ENCODE measurements around the gene TENT4A.

DNA sequence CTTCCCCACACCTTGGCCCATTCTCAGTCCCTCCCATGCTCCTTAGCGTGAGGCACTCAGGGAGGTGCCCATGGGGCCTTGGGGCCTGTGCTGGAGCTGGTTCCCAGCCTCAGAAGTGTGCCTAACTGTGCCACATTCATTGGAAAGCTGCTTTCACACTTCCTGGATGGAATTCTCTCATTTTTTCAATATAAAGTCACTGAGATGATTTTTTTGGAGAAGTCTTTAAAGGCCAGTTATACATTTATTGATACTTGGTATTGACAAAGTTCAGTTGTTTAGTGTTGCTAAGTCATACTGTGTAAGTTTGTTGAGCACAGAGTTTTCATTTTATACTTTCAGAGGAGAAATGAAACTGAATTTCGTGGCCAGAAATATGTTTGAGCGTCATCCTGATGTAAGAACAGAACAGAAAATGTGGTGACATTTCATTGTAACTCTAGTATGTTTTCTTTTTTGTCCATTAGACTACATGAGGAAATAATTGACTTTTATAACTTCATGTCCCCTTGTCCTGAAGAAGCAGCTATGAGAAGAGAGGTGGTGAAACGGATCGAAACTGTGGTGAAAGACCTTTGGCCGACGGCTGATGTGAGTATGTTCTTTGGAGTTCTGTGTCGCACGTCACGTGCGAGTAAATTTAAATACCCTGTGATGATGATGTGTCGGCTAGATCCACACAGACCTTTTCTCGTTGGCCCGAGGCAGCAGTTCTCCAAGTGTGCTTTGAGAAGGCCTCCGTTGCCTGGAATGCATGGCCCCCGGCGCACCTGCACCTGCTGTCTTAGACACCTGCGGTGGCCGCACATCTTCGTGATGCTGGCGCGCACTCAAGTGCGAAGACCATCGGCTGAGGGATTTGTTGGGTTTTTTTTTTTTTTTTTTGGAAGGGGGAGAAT, 24.1 kb downstream of the TENT4A start:
- TF ChIP-seq, protein P1, sequence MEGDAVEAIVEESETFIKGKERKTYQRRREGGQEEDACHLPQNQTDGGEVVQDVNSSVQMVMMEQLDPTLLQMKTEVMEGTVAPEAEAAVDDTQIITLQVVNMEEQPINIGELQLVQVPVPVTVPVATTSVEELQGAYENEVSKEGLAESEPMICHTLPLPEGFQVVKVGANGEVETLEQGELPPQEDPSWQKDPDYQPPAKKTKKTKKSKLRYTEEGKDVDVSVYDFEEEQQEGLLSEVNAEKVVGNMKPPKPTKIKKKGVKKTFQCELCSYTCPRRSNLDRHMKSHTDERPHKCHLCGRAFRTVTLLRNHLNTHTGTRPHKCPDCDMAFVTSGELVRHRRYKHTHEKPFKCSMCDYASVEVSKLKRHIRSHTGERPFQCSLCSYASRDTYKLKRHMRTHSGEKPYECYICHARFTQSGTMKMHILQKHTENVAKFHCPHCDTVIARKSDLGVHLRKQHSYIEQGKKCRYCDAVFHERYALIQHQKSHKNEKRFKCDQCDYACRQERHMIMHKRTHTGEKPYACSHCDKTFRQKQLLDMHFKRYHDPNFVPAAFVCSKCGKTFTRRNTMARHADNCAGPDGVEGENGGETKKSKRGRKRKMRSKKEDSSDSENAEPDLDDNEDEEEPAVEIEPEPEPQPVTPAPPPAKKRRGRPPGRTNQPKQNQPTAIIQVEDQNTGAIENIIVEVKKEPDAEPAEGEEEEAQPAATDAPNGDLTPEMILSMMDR (IDR thresholded peaks at IDR 0.05 in 8 of 11, conservative IDR thresholded peaks at IDR 0.05 in 3 of 11) = no peak
- peak in 1 of 3 donors; percentile 38 for TF ChIP-seq POLR2AphosphoS5 (IDR thresholded peaks at IDR 0.05)
